MCF 10A (cell line): ENCODE measurements around the gene ERI2. TPM values are rescaled to one million over a fixed set of nuclear protein-coding genes. Genes with fewer than 3 reads are reported as not detected.
"Not testable (repeated sequence)": the region's sequence is repeated elsewhere in the genome, so short reads cannot be mapped to it uniquely, and the experiment has no call there.

Source experiments
- BruUV-seq: library from RNA; stranded (reverse); fragments of 400-500 nt; replicated peaks from 2 replicates; lab custom pipeline; 2021; lab: Mats Ljungman, UMichigan
- CTCF ChIA-PET: fragments of 300-600 bp; sonication (Branson Sonifier 250); formaldehyde crosslinking; extraction: SDS; loops from one replicate; lab custom pipeline; 2021; ENCODE audit warnings: antibody characterized with exemption, inconsistent platforms; lab: Yijun Ruan, JAX
- POLR2A ChIA-PET: fragments of 300-600, 350-650 bp; sonication (Branson Sonifier 250); formaldehyde crosslinking; extraction: SDS; loops from one replicate; lab custom pipeline; 2020; ENCODE audit warnings: antibody characterized with exemption, inconsistent platforms; lab: Yijun Ruan, JAX
- DNase-seq: peaks from one replicate; pipeline ENCODE4 v3.0.0-alpha.2; 2018; ENCODE audit not compliant: unreplicated experiment
- H3K27ac Mint-ChIP-seq: one replicate; pipeline ENCODE4 v1.8.0; 2022; ENCODE audit warnings: mild to moderate bottlenecking, low read depth, mixed read lengths; ENCODE audit not compliant: unreplicated experiment
- H3K27me3 Mint-ChIP-seq: one replicate; pipeline ENCODE4 v1.8.0; 2022; ENCODE audit warnings: mixed read lengths; ENCODE audit not compliant: insufficient read depth, unreplicated experiment
- H3K36me3 Mint-ChIP-seq: one replicate; pipeline ENCODE4 v1.8.0; 2022; ENCODE audit warnings: mild to moderate bottlenecking, moderate library complexity, mixed read lengths; ENCODE audit not compliant: insufficient read depth, unreplicated experiment
- H3K4me1 Mint-ChIP-seq: one replicate; pipeline ENCODE4 v1.8.0; 2022; ENCODE audit warnings: mixed read lengths; ENCODE audit not compliant: insufficient read depth, unreplicated experiment
- H3K4me3 Mint-ChIP-seq: one replicate; pipeline ENCODE4 v1.8.0; 2022; ENCODE audit warnings: mild to moderate bottlenecking, moderate library complexity, mixed read lengths; ENCODE audit not compliant: unreplicated experiment
- H3K9me3 Mint-ChIP-seq: one replicate; pipeline ENCODE4 v1.8.0; 2022; ENCODE audit warnings: mixed read lengths; ENCODE audit not compliant: unreplicated experiment
- intact Hi-C: fragments of 100-400 bp; cut with micrococcal nuclease; formaldehyde crosslinking; loops from 2 replicates; pipeline ENCODE4 v1.14.1; 2022
- total RNA-seq: library from RNA; stranded (reverse); gene quantifications from 2 replicates; pipeline ENCODE4 v1.2.3, GENCODE V29; 2022
- TF ChIP-seq, protein P1 (sequence below): fragments of 200-600 bp; IDR thresholded peaks from one replicate; pipeline ENCODE4 v1.8.0; 2022; ENCODE audit warnings: antibody characterized with exemption, mild to moderate bottlenecking; ENCODE audit not compliant: unreplicated experiment

The ERI2 gene
- total RNA-seq, 1 experiment from 2014 or later: 26.8 TPM

DNA sequence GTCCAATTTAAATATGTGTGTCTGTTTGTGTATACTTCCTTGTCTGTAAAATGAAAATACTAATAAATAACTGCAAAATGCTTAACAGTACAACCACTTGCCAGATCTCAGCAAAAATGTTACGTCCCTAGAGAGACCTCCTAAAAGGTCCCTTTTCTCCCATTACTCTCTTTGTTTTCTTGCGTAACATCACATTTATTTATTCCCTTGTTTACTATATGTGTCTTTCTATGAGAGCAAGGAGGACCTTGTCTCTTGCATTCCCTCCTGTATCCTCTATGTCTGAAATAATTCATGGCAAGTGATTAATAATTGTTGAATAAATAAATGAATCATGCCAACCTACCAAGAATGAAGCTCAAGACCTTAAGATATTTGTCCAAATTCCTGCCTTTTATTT is 40.5 kb downstream of the ERI2 start:
- TF ChIP-seq, protein P1, sequence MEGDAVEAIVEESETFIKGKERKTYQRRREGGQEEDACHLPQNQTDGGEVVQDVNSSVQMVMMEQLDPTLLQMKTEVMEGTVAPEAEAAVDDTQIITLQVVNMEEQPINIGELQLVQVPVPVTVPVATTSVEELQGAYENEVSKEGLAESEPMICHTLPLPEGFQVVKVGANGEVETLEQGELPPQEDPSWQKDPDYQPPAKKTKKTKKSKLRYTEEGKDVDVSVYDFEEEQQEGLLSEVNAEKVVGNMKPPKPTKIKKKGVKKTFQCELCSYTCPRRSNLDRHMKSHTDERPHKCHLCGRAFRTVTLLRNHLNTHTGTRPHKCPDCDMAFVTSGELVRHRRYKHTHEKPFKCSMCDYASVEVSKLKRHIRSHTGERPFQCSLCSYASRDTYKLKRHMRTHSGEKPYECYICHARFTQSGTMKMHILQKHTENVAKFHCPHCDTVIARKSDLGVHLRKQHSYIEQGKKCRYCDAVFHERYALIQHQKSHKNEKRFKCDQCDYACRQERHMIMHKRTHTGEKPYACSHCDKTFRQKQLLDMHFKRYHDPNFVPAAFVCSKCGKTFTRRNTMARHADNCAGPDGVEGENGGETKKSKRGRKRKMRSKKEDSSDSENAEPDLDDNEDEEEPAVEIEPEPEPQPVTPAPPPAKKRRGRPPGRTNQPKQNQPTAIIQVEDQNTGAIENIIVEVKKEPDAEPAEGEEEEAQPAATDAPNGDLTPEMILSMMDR: no peak
- no TSS peak for BruUV-seq

DNA sequence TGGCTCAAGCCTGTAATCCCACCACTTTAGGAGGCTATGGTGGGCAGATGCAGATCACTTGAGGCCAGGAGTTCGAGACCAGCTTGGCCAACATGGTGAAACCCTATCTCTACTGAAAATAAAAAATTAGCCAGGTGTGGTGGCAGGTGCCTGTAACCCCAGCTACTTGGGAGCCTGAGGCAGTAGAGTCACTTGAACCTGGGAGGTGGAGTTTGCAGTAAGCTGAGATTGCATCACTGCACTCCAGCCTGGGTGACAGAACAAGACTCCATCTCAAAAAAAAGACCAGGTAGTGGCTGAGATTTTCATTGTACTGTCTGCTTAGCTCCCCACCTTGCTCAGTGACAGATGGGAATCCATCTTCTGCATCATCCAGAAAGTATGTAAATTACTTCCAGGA is 41.8 kb downstream of the ERI2 start:
- H3K4me3 Mint-ChIP-seq, DNase-seq, H3K27me3 Mint-ChIP-seq, BruUV-seq, H3K9me3 Mint-ChIP-seq, H3K36me3 Mint-ChIP-seq, intact Hi-C loops: not testable (repeated sequence)
- H3K27ac Mint-ChIP-seq: peak overlapping the region; percentile 54
- ChIA-PET POLR2A (interaction anchor here (1.0 to 1.5 kb wide), 5 partner anchors 13 to 34 kb away, joined by 3 to 4 read pairs (median 3); no protein-coding TSS in a partner anchor), CTCF (interaction anchor here (1.2 to 1.9 kb wide), 2 partner anchors 10 to 15 kb away, joined by 5 to 6 read pairs; no protein-coding TSS in a partner anchor)
- peaks cover 12% of the 10 kb centered on the region for H3K4me1 Mint-ChIP-seq

More for the DNA sequence above, 40.5 kb downstream of the ERI2 start:
- no peaks in the 10 kb centered on the region for H3K36me3 Mint-ChIP-seq
- CTCF ChIA-PET: interaction anchor here (0.6 to 0.9 kb wide), 3 partner anchors 9 to 576 kb away, joined by 3 to 4 read pairs (median 4); no protein-coding TSS in a partner anchor
- H3K4me3 Mint-ChIP-seq: no peak overlapping the region
- intact Hi-C loops: no loop called here
- H3K27me3 Mint-ChIP-seq: no peaks in the 10 kb centered on the region
- no peak overlapping the region for H3K27ac Mint-ChIP-seq
- POLR2A ChIA-PET: interaction anchor here (1.5 kb wide), 1 partner anchor 25 kb away, joined by 3 read pairs; no protein-coding TSS in a partner anchor
- H3K9me3 Mint-ChIP-seq: no peaks in the 10 kb centered on the region
- no peak for DNase-seq
- H3K4me1 Mint-ChIP-seq: peaks cover 12% of the 10 kb centered on the region

DNA sequence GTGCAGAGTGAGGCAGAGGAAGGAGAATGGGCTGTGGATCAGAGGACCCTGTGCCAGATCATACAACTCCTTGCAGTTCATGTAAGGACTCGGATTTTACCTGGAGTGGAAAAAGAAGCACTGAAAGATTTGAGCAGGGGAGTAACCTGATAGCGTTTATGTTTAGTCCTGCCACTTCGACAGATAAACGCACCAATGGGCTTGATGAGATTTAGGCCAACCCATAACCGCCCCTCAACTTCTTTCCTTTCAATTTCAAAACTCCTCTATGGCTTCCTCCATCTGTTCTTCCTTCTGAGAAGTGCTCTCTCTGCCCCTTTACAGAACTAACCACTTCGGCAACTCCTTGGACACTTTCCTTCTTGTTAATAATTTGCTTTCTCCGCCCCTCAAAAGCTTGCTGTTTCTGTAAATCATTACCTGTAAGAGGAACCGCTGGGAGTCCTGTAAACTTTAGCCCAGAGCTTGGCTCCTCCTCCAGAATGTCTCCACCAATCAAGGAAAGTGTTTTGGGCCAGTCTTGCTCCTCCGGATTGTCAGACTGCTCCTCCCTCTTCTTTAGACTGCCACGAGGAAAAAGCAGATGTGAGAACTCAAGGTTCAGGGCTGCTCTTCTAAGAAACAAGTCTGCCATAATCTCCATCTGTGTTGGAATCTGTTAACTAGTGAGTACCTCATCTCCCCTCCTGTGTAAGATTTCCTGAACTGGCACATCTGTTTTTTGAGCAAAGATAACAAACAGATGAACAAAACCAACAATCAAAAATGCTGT is 42.6 kb downstream of the ERI2 start, which contains the start of gene ACSM3:
ACSM3 (plus strand) TSS at position 554 of the 772 bp plus-strand sequence. CDS start 6,021 bp downstream, outside the sequence.
- peak within 1 kb of the TSS; percentile 88 for H3K4me3 Mint-ChIP-seq
- peaks cover 12% of the 10 kb centered on the region for H3K4me1 Mint-ChIP-seq
- CTCF ChIA-PET: interaction anchor here (0.7 to 1.9 kb wide), 2 partner anchors 9 to 27 kb away, joined by 3 to 5 read pairs; no protein-coding TSS in a partner anchor
- no peaks in the 10 kb centered on the region for H3K27me3 Mint-ChIP-seq
- BruUV-seq: no TSS peak
- H3K9me3 Mint-ChIP-seq: no peaks in the 10 kb centered on the region
- DNase-seq: peak; percentile 87
- POLR2A ChIA-PET: interaction anchor here (0.9 to 1.4 kb wide), 4 partner anchors 12 to 42 kb away, joined by 3 to 4 read pairs (median 4); no protein-coding TSS in a partner anchor
- peak within 1 kb of the TSS; percentile 54 for H3K27ac Mint-ChIP-seq
- H3K36me3 Mint-ChIP-seq: no peaks in the 10 kb centered on the region
- intact Hi-C loops: no loop called here
- TF ChIP-seq, protein P1: no peak

DNA sequence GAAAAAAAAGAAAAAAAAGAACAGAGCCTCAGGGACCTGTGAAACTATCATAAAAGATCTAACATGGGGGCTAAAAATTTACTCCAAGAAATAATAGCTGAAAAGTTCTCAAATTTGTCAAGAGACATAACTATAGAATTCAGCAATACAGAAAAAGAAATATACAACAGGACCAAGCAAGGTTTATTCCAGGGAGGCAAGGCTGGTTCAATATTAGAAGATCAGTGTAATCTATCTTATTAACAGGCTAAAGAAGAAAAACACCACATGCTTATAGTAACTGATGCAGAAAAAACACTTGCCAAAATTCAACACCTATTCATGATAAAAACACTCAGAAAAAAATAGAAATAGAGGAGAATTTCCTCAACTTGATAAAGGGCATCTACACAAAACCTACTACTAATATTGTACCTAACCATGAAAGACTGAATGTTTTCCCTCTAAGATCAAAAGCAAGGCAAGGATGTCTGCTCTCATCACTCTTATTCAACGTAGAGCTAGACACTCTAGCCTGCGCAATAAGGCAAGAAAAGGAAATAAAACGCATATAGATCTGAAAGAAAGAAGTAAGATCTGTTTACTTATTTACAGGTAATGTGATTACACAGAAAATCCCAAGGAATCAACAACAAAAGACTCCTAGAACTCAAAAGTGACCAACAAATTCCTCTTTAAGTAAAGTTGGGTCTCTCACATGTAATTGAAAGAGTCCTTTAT is 43.7 kb downstream of the ERI2 start:
- no TSS peak for BruUV-seq

More for the DNA sequence above, 43.7 kb downstream of the ERI2 start:
- Mint-ChIP-seq H3K27ac (peak overlapping the region; percentile 54), H3K4me1 (peaks cover 12% of the 10 kb centered on the region), H3K9me3 (no peaks in the 10 kb centered on the region), H3K4me3 (peak overlapping the region; percentile 88), H3K36me3 (no peaks in the 10 kb centered on the region), H3K27me3 (no peaks in the 10 kb centered on the region)
- TF ChIP-seq, protein P1: no peak
- CTCF ChIA-PET: interaction anchor here (1.0 kb wide), 2 partner anchors 11 to 22 kb away, joined by 3 to 4 read pairs; no protein-coding TSS in a partner anchor
- POLR2A ChIA-PET: interaction anchor here (0.7 to 1.2 kb wide), 2 partner anchors 44 to 397 kb away, joined by 3 to 7 read pairs; partner anchors contain the start of genes ERI2 and REXO5
- no peak for DNase-seq
- intact Hi-C loops: no loop called here
